HG02678 (cell line): ENCODE data around the gene TRMT112.

Source experiments
- ATAC-seq: cut with Tn5 transposase; IDR thresholded peaks from one replicate; pipeline ENCODE4 v1.9.1; 2021; ENCODE audit warnings: mild to moderate bottlenecking, moderate library complexity; ENCODE audit not compliant: unreplicated experiment

TRMT112 gene

GRCh38 chr11:64352099-64352994 is 35.0 kb upstream of the TRMT112 start:
- ATAC-seq, result no peak

DNA sequence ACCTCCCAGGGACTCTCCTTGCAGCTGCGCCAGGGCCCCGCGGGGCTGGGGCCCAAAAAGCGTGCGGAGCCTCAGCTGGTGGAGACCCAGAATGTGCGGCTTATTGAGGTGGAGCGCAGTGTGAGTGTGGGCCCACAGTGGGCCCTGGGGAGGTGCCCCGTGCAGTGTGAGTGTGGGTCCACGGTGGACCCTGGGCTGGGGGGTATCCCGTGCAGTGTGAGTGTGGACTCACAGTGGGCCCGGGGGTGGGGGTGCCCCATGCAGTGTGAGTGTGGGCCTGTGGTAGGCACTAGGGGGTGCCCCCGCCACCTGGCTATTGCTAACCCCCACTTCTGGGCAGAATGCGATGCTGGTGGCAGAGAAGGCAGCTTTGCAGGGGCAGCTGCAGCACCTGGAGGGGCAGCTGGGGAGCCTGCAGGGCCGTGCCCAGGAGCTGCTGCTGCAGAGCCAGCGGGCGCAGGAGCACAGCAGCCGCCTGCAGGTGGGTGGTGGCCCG is 33.8 kb upstream of the TRMT112 start:
- no peak for ATAC-seq

GRCh38 chr11:64349404-64349803 is 32.0 kb upstream of the TRMT112 start:
- ATAC-seq, result no peak

- ATAC-seq, result no peak
Observed at GRCh38 chr11:64349025-64349387, 31.6 kb upstream of the TRMT112 start.

DNA sequence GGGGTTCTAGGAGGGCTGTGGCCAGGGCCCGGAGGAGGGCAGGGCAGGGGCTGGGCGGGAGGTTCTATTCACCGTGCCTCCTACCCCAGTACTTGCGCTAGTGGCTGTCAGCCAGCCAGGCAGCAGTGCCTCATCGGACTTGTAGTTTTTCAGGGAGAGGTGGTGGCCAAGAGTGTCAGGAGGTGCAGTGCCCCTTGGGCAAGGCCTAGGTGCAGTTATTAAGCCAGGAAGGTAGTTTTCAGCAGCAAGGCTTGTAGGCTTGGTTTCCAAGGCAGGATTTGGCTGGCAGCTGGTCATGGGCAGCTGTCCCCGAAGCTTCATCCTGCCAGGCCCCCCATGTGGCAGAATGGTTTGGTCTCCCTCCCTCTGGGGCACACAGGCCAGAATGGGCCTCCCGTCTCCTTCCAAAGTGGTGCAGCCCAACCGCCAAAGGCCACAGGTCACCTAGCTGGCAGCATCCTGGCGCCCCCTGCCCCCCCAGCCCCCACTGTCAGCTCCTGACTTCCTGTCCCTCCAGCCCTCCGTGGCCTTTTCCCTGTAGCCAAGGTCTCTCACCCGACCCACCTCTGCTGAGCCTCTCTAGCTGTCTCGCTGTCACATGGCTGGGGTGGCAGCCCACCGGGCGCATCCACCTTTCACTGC is 31.1 kb upstream of the TRMT112 start:
- no peak for ATAC-seq

DNA sequence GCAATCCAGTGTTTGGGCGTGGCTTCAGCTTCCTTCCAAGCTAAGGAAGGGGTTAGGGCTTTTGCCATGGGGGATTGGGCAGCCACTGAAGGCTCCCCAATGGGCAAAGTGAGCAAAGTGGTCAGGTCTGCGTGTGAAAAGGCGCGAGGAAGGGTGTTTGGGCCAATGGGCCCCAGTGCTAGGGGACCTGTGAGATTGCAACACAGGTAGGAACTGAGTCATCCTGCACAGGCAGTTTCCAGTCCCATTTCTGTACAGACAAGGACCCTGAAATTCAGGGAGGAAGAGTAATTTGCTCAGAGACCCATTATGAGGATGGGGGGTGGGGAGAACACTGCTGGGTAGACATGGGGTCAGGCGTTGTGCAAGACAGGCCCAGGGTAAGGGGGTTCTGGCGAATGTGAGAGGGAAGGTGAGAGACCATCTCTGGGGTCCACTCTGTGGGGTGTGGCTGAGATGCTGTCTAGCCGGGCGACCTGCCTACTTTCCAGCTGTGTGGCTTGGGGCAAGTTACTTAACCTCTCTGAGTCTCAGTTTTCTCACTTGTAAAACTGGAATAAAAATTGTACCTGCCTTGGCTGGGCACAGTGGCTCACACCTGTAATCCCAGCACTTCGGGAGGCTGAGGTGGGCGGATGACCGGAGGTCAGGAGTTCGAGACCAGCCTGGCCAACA is 30.0 kb upstream of the TRMT112 start:
- no peak for ATAC-seq

- no peak for ATAC-seq
Observed at GRCh38 chr11:64344787-64345186, 27.4 kb upstream of the TRMT112 start.

DNA sequence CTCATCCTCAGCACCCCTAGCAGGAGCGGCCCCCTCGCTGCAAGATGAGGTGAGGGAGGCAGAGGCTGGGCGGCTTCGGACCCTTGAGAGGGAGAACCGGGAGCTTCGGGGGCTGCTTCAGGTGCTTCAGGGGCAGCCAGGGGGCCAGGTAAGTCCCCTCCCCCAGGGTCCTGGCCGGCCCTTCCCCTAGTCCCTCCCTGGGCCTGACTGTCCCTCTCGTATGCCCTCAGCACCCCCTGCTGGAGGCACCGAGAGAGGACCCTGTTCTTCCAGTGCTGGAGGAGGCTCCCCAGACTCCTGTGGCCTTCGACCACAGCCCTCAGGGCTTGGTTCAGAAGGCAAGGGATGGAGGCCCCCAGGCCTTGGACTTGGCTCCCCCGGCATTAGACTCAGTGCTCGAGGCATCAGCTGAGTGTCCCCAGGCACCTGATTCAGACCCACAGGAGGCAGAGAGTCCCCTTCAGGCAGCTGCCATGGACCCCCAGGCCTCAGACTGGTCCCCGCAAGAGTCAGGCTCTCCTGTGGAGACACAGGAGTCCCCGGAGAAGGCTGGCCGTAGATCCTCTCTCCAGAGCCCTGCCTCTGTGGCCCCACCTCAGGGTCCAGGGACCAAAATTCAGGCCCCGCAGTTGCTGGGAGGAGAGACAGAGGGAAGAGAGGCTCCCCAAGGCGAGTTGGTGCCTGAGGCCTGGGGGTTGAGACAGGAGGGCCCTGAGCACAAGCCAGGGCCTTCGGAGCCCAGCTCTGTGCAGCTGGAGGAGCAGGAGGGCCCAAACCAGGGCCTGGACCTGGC is 26.6 kb upstream of the TRMT112 start:
- ATAC-seq, result no peak

DNA sequence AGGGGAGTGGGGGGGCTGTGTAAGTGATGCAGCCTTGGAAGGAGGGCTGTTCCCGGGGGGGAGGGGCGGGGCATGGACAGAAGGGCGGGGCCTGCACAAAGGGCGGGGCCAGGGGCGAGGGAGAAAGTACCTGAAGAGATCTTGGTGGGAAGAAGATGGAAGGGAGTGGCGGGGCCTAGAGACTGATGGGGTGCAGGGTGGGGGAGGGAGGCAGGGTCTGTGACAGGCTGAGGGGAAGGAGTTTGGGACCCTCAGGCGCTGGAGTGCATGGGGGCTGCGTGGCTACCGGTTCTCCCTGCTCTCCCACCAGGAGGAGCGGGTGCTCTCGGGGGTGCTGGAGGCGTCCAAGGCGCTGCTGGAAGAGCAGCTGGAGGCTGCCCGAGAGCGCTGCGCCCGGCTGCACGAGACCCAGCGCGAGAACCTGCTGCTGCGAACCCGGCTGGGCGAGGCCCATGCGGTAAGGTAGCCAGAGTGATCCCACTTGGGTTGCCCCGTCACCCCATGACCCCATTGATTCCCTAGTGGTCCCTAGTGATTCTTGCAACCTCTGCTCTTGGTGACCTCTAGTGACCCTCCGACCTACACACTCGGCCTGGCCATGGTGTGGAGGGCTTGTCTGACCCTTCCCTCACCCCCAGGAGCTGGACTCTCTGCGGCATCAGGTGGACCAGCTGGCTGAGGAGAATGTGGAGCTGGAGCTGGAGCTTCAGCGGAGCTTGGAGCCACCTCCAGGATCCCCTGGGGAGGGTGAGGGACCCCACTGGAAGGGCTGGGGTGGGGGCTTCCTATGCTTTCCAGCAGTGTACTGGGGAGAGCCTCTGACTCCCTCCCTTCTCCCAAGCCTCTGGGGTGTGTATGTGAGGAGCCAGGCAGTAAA is 25.7 kb upstream of the TRMT112 start:
- no peak for ATAC-seq

DNA sequence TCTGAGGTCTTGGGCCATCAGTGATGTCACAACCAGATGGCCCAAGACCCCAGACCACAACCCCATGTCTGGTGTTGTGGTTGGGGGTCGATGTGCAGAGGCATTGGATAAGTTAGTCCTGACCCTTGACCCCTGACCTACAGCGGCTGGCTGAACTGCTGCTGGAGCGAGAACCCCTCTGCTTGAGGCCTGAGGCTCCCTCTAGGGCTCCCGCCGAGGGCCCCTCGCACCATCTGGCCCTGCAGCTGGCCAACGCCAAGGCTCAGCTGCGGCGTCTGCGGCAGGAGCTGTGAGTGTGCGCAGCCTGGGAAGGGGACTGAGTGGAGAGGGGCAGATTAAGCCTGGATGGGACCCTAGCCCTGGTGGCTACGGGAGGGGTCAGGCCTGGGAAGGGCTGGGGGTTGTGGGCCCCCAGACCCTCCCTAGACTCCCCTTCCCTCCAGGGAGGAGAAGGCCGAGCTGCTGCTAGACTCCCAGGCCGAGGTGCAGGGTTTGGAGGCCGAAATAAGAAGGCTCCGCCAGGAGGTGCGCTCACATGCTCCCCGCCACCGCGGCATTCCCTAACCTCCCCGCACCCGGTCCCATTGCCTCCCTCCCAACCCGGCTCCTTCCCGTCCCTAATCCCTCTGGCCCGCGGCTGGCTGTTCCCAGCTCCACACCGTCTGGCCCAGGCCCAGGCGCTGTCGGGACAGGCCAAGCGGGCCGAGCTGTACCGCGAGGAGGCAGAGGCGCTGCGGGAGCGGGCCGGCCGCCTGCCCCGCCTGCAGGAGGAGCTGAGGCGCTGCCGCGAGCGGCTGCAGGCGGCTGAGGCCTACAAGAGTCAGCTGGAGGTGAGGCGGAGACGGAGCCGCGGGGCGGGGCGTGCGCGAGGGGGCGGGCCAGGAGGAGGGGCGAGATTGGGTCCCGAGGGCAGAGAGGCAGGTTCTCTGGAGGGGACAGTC is 24.8 kb upstream of the TRMT112 start:
- no peak for ATAC-seq

- ATAC-seq, result no peak
Observed at GRCh38 chr11:64341429-64341828, 24.1 kb upstream of the TRMT112 start.

DNA sequence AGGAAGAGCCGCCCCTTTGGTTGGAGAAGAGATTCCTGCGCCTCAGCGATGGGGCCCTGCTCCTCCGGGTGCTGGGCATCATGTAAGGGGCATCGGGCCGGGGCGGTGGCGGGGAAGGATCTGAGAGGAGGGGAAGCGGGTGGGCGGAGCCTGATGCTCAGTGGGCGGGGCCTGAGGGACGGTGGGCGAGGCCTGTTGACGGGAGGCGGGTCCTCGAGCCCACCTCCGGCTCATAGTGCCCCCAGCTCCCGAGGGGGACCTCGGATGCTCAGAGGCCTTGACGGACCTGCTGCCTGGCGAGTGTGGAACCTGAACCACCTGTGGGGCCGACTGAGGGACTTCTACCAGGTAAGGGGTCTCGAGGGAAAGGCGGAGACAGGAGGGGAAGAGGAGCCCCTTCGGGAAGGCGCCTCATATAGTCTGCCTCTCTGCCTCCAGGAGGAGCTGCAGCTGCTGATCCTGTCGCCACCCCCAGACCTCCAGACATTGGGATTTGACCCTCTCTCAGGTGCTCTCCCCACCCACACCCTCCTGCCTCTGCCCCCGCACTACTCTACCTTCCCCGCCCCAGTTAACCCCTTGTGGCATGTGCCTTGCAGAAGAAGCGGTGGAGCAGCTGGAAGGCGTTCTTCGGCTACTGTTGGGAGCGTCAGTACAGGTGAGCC is 23.4 kb upstream of the TRMT112 start:
- ATAC-seq, result peak; percentile 45

GRCh38 chr11:64339754-64340408 is 22.5 kb upstream of the TRMT112 start, which contains the start of gene CCDC88B:
CCDC88B (plus strand) TSS chr11:64340204; CDS start chr11:64340267, 63 bp downstream.
- peak; percentile 70 for ATAC-seq

- no peak for ATAC-seq
Observed at GRCh38 chr11:64339286-64339685, 21.9 kb upstream of the TRMT112 start.

GRCh38 chr11:64338716-64339115 is 21.4 kb upstream of the TRMT112 start:
- no peak for ATAC-seq

DNA sequence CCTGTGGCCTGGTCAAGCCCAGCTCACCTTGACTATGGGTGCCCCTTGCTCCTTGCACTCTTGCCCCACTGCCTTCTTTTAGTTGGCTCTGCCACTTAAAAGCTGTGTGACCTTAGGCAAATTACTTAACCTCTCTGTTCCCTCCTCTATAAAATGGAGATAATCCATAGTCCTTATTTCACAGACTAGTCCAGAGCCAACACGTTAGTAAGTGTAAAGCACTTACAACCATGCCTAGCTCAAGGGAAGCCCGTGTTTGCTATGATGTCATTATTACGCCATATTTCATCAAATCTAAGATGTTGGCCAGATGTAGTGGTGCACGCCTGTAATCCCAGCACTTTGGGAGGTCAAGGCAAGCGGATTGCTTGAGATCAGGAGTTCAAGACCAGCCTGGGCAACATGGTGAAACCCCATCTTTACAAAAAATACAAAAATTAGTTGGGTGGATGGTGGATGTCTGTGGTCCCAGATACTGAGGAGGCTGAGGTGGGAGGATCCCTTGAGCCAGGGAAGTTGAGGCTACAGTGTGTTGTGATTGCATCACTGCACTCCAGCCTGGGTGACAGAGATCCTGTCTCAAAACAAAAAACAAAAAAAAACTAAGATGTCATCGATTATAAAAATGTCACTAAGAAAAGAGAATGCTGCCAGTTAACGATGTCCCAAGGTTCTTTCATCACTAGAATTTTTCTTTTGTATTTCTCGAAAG is 20.3 kb upstream of the TRMT112 start:
- ATAC-seq, result no peak
